HCT116 (cell line): ENCODE data around the gene MARCHF2. TPM values are rescaled to one million over a fixed set of nuclear protein-coding genes. Genes with fewer than 3 reads are reported as not detected.

Source experiments
- ATAC-seq: fragments of 200-7000 bp; cut with Tn5 transposase; 2 replicates; pipeline ENCODE4 v1.9.1; 2020; ENCODE audit warnings: mild to moderate bottlenecking, moderate library complexity
- BruUV-seq: library from RNA; stranded (reverse); fragments of 400-500 nt; replicated peaks from 2 replicates; lab custom pipeline; 2021; lab: Mats Ljungman, UMichigan
- CTCF ChIA-PET: fragments of 300-600 bp; sonication (Branson Sonifier 250); formaldehyde crosslinking; loops from one replicate; lab custom pipeline; 2021; ENCODE audit warnings: antibody characterized with exemption; lab: Charles Lee
- POLR2A ChIA-PET: fragments of 300-600, 350-600 bp; sonication (Branson Sonifier 250); formaldehyde crosslinking; loops from one replicate; lab custom pipeline; 2021; ENCODE audit warnings: antibody characterized with exemption; lab: Charles Lee
- RAD21 ChIA-PET, 2 experiments: fragments of 300-600 bp; sonication (Branson Sonifier 250); formaldehyde crosslinking; loops; one replicate each; lab custom pipeline; 2023; ENCODE audit warnings: low total read pairs in 2 of 2; ENCODE audit not compliant: uncharacterized antibody in 2 of 2, unreplicated experiment in 2 of 2, low non-redundant PET in 1 of 2; lab: Charles Lee
- DNase-seq: peaks from one replicate; pipeline ENCODE4 v3.0.0-alpha.2; 2010; ENCODE audit warnings: low read depth, low spot score
- H2AFZ ChIP-seq: fragments of 200-600 bp; shearing (Covaris generic), sonication (generic); 2 replicates; pipeline ENCODE4 v1.6.1; 2017; ENCODE audit warnings: low read depth, mixed run types, mixed read lengths, antibody characterized with exemption, low read length; ENCODE audit not compliant: poor library complexity, severe bottlenecking
- H3K27ac ChIP-seq: 2 replicates; pipeline ENCODE4 v1.5.1; 2012; ENCODE audit warnings: low read depth, low read length
- H3K27me3 ChIP-seq: fragments of 200-600 bp; sonication (generic); 2 replicates; pipeline ENCODE4 v1.6.1; 2016; ENCODE audit warnings: mixed run types, low read length, mixed read lengths; ENCODE audit not compliant: insufficient read depth
- H3K36me3 ChIP-seq, 2 experiments: fragments of 200-500 bp in 1 of 2; fragments of 200-600 bp in 1 of 2; sonication (Bioruptor generic) in 1 of 2; sonication (generic) in 1 of 2; 2 replicates each; pipeline versions ENCODE4 v1.5.1 to v1.6.1; 2014 to 2016; ENCODE audit warnings: low read length in 2 of 2, inconsistent platforms in 1 of 2, mixed read lengths in 1 of 2, mixed run types in 1 of 2; ENCODE audit not compliant: insufficient read depth in 2 of 2, control insufficient read depth in 1 of 2
- H3K4me1 ChIP-seq, 2 experiments: fragments of 200-600 bp in 1 of 2; sonication (generic) in 1 of 2; 2 replicates each; pipeline versions ENCODE4 v1.5.1 to v1.6.1; 2012 to 2017; ENCODE audit warnings: low read length in 2 of 2, inconsistent platforms in 1 of 2, mild to moderate bottlenecking in 1 of 2, mixed read lengths in 1 of 2, mixed run types in 1 of 2, moderate library complexity in 1 of 2; ENCODE audit not compliant: insufficient read depth in 2 of 2, control insufficient read depth in 1 of 2
- H3K4me2 ChIP-seq: fragments of 200-600 bp; sonication (generic); 2 replicates; pipeline ENCODE4 v1.6.1; 2017; ENCODE audit warnings: mixed run types, low read length, mixed read lengths
- H3K4me3 ChIP-seq, 2 experiments: fragments of 200-600 bp in 1 of 2; sonication (generic) in 1 of 2; replicated peaks in 1 of 2; 2 replicates each; pipeline ENCODE4 v1.5.1; 2011 to 2016; ENCODE audit warnings: low read length in 2 of 2, control low read depth in 1 of 2, low read depth in 1 of 2, mild to moderate bottlenecking in 1 of 2, mixed read lengths in 1 of 2, mixed run types in 1 of 2
- H3K79me2 ChIP-seq: fragments of 200-600 bp; sonication (generic); 2 replicates; pipeline ENCODE4 v1.6.1; 2017; ENCODE audit warnings: mild to moderate bottlenecking, mixed run types, low read length, moderate library complexity, mixed read lengths; ENCODE audit not compliant: insufficient read depth
- H3K9ac ChIP-seq: fragments of 200-600 bp; sonication (generic); 2 replicates; pipeline ENCODE4 v1.6.1; 2016; ENCODE audit warnings: low read length, mixed read lengths
- H3K9me2 ChIP-seq: fragments of 200-600 bp; sonication (generic), shearing (Covaris generic); 2 replicates; pipeline ENCODE4 v1.6.1; 2017; ENCODE audit warnings: mixed run types, mild to moderate bottlenecking, moderate library complexity; ENCODE audit not compliant: insufficient read depth
- H3K9me3 ChIP-seq, 2 experiments: fragments of 200-500 bp in 1 of 2; fragments of 200-600 bp in 1 of 2; sonication (Bioruptor generic) in 1 of 2; sonication (generic) in 1 of 2; 2 replicates each; pipeline ENCODE4 v1.6.1; 2014 to 2017; ENCODE audit warnings: low read length in 2 of 2, mixed read lengths in 2 of 2, inconsistent platforms in 1 of 2, low read depth in 1 of 2, mild to moderate bottlenecking in 1 of 2, mixed run types in 1 of 2, moderate library complexity in 1 of 2; ENCODE audit not compliant: control insufficient read depth in 1 of 2, insufficient read depth in 1 of 2
- H4K20me1 ChIP-seq: fragments of 200-600 bp; sonication (generic), shearing (Covaris generic); 2 replicates; pipeline ENCODE4 v1.6.1; 2017; ENCODE audit warnings: mixed run types, mild to moderate bottlenecking, moderate library complexity; ENCODE audit not compliant: insufficient read depth
- ATF3 ChIP-seq: IDR thresholded peaks from 2 replicates; pipeline ENCODE4 v1.6.1; 2012
- CBX3 ChIP-seq: IDR thresholded peaks from 2 replicates; pipeline ENCODE4 v1.6.1; 2012; ENCODE audit warnings: low read depth
- CEBPB ChIP-seq: IDR thresholded peaks from 2 replicates; pipeline ENCODE4 v1.6.1; 2012; ENCODE audit warnings: low read depth
- ELF1 ChIP-seq: IDR thresholded peaks from 2 replicates; pipeline ENCODE4 v1.6.1; 2012; ENCODE audit warnings: low read depth, borderline replicate concordance
- EZH2 ChIP-seq: fragments of 200-600 bp; sonication (generic); IDR thresholded peaks from 2 replicates; pipeline ENCODE4 v1.6.1; 2017; ENCODE audit warnings: antibody characterized with exemption, mixed run types
- EZH2phosphoT487 ChIP-seq: fragments of 200-600 bp; IDR thresholded peaks from 2 replicates; pipeline ENCODE4 v1.6.1; 2018; ENCODE audit warnings: antibody characterized with exemption, borderline replicate concordance
- JUND ChIP-seq: IDR thresholded peaks from 2 replicates; pipeline ENCODE4 v1.6.1; 2012
- RAD21 ChIP-seq: IDR thresholded peaks from 2 replicates; pipeline ENCODE4 v1.6.1; 2012; ENCODE audit warnings: low read depth, mild to moderate bottlenecking
- SIN3A ChIP-seq: IDR thresholded peaks from 2 replicates; pipeline ENCODE4 v1.6.1; 2012; ENCODE audit warnings: low read depth
- SP1 ChIP-seq: IDR thresholded peaks from 2 replicates; pipeline ENCODE4 v1.6.1; 2012; ENCODE audit warnings: low read depth
- SRF ChIP-seq: IDR thresholded peaks from 2 replicates; pipeline ENCODE4 v1.6.1; 2012; ENCODE audit warnings: low read depth
- TCF7L2 ChIP-seq: IDR thresholded peaks from 2 replicates; pipeline ENCODE4 v1.7.0; 2011; ENCODE audit warnings: borderline replicate concordance, inconsistent platforms; ENCODE audit not compliant: insufficient read depth, insufficient read length; ENCODE audit errors: extremely low read depth
- YY1 ChIP-seq: IDR thresholded peaks from 2 replicates; pipeline ENCODE4 v1.6.1; 2011; ENCODE audit warnings: low read length, low read depth, moderate library complexity, mild to moderate bottlenecking; ENCODE audit not compliant: insufficient replicate concordance; ENCODE audit errors: extremely low read depth
- ZFX ChIP-seq: fragments of 450-650 bp; IDR thresholded peaks from 2 replicates; pipeline ENCODE4 v1.6.1; 2017
- ZNF274 ChIP-seq: fragments of 200-500 bp; sonication (Bioruptor generic); IDR thresholded peaks from 2 replicates; pipeline ENCODE4 v1.6.1; 2014; ENCODE audit warnings: mild to moderate bottlenecking, low read depth, low read length, inconsistent platforms
- intact Hi-C: fragments of 100-400 bp; cut with micrococcal nuclease; formaldehyde crosslinking; loops from 2 replicates; pipeline ENCODE4 v1.10.0; 2022
- total RNA-seq: library from RNA; stranded (reverse); gene quantifications from one replicate; pipeline ENCODE4 v1.2.1, GENCODE V29; 2021; ENCODE audit not compliant: unreplicated experiment
- TF ChIP-seq, protein P1 (sequence below): IDR thresholded peaks from 2 replicates; pipeline ENCODE4 v1.6.1; 2012

Gene MARCHF2
- total RNA-seq, 1 experiment from 2014 or later, result 22.5 TPM

DNA sequence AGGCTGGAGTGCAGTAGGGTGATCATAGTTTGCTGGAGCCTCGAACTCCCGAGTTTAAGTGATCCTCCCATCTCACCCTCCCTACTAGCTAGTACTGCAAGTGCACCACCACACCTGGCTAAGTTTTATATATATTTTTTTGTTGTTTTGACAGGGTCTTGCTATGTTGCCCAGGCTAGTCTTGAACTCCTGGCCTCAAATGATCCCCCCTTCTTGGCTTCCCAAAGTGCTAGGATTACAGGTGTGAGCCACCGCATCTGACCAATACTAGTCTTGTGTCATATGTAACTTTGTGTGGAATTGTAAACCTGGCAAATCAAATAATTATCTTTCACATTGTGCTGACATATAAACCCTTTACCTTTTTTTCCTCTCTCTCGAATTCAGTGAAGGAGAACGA, 41.9 kb downstream of the MARCHF2 start:
- Histone ChIP-seq H4K20me1 (peaks cover 88% of the 10 kb centered on the region), H3K4me1 (peaks cover 19 to 40% of the 10 kb centered on the region in 2 experiments), H3K4me2 (no peak overlapping the region), H3K27ac (no peak overlapping the region), H3K36me3 (peaks cover 31 to 44% of the 10 kb centered on the region in 2 experiments; a peak in 3 of 4 replicates), H2AFZ (no peak overlapping the region), H3K79me2 (peaks cover 100% of the 10 kb centered on the region), H3K27me3 (no peaks in the 10 kb centered on the region), H3K9me2 (no peaks in the 10 kb centered on the region), H3K9ac (no peak overlapping the region), H3K4me3 (no peak overlapping the region), H3K9me3 (no peaks in the 10 kb centered on the region)
- DNase-seq (no peak), ATAC-seq (no peak)
- no peak for TF ChIP-seq SIN3A
- no peak for TF ChIP-seq SRF
- no peak for TF ChIP-seq CBX3
- TF ChIP-seq JUND, result no peak
- no peak for TF ChIP-seq RAD21
- TF ChIP-seq TCF7L2, result no peak
- TF ChIP-seq ZNF274, result no peak
- no peak for TF ChIP-seq EZH2phosphoT487
- TF ChIP-seq CEBPB, result no peak
- TF ChIP-seq ZFX, result no peak
- no peak for TF ChIP-seq YY1
- TF ChIP-seq, protein P1, sequence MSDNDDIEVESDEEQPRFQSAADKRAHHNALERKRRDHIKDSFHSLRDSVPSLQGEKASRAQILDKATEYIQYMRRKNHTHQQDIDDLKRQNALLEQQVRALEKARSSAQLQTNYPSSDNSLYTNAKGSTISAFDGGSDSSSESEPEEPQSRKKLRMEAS, result no peak
- no peak for TF ChIP-seq SP1
- no peak for TF ChIP-seq EZH2
- no peak for TF ChIP-seq ELF1
- TF ChIP-seq ATF3, result no peak
- no TSS peak for BruUV-seq
- ChIA-PET RAD21 (no interaction called here), CTCF (no interaction called here), POLR2A (no interaction called here)
- intact Hi-C loops, result no loop called here
